C4-2B (cell line): ENCODE results near the gene WWOX.

ENCODE experiments used
- H3K27ac ChIP-seq: fragments of 450-650 bp; 2 replicates; pipeline ENCODE4 v1.5.1; 2017
- CTCF ChIP-seq: fragments of 450-650 bp; conservative IDR thresholded peaks from 2 replicates; pipeline ENCODE4 v1.5.1; 2017; ENCODE audit warnings: mild to moderate bottlenecking
- ZFX ChIP-seq: fragments of 450-650 bp; IDR thresholded peaks from 2 replicates; pipeline ENCODE4 v1.6.1; 2017

Gene WWOX

GRCh38 chr16:78640886-78641285 is 541.4 kb downstream of the WWOX start:
- TF ChIP-seq CTCF: no peak
- TF ChIP-seq ZFX: no peak
- no peak overlapping the region for H3K27ac ChIP-seq

- no peak for TF ChIP-seq CTCF
- TF ChIP-seq ZFX: no peak
- H3K27ac ChIP-seq: no peak overlapping the region
These were observed 542.0 kb downstream of the WWOX start for GRCh38 chr16:78641433-78641832.

- H3K27ac ChIP-seq: no peak overlapping the region
- no peak for TF ChIP-seq CTCF
- no peak for TF ChIP-seq ZFX
These were observed 543.3 kb downstream of the WWOX start for GRCh38 chr16:78642621-78643285.

GRCh38 chr16:78645657-78646056 is 546.2 kb downstream of the WWOX start:
- TF ChIP-seq ZFX (no peak), CTCF (no peak)

GRCh38 chr16:78647019-78647418 is 547.6 kb downstream of the WWOX start:
- TF ChIP-seq ZFX (no peak), CTCF (no peak)
- H3K27ac ChIP-seq: no peak overlapping the region

More at GRCh38 chr16:78645657-78646056, 546.2 kb downstream of the WWOX start:
- H3K27ac ChIP-seq: no peak overlapping the region

GRCh38 chr16:78647491-78647890 is 548.0 kb downstream of the WWOX start:
- TF ChIP-seq ZFX: no peak
- no peak for TF ChIP-seq CTCF
- H3K27ac ChIP-seq: no peak overlapping the region

GRCh38 chr16:78648517-78648916 is 549.1 kb downstream of the WWOX start:
- H3K27ac ChIP-seq: no peak overlapping the region
- TF ChIP-seq CTCF: no peak
- no peak for TF ChIP-seq ZFX
